ENCODE measurements around the gene PLCB3. TPM values are rescaled to one million over a fixed set of nuclear protein-coding genes. Genes with fewer than 3 reads are reported as not detected.
A peak's percentile ranks its signal among the peaks of the same experiment; 100 is the strongest.

The PLCB3 gene
- polyA plus RNA-seq, 4 donors = 11.8 to 17.5 (median 14.8) TPM

- no peak for DNase-seq (ENCODE audit: low read depth in 4 of 4, low spot score in 2 of 4)
Observed at GRCh38 chr11:64263947-64264317, 12.6 kb downstream of the PLCB3 start.

- DNase-seq (ENCODE audit: low read depth in 4 of 4, low spot score in 2 of 4) = no peak
Observed at GRCh38 chr11:64264371-64264852, 13.1 kb downstream of the PLCB3 start.

GRCh38 chr11:64265176-64266160 is 14.1 kb downstream of the PLCB3 start:
- DNase-seq (ENCODE audit: low read depth in 4 of 4, low spot score in 2 of 4) = no peak

- no peak for DNase-seq (ENCODE audit: low read depth in 4 of 4, low spot score in 2 of 4)
Observed at GRCh38 chr11:64266339-64266738, 15.0 kb downstream of the PLCB3 start.

GRCh38 chr11:64267207-64267945 is 16.0 kb downstream of the PLCB3 start:
- DNase-seq (ENCODE audit: low read depth in 4 of 4, low spot score in 2 of 4) = no peak

- DNase-seq (ENCODE audit: low read depth in 4 of 4, low spot score in 2 of 4) = no peak
Observed at GRCh38 chr11:64268025-64268892, 16.9 kb downstream of the PLCB3 start.

- DNase-seq (ENCODE audit: low read depth in 4 of 4, low spot score in 2 of 4) = no peak
Observed at GRCh38 chr11:64268893-64269539, 17.7 kb downstream of the PLCB3 start.

- DNase-seq (ENCODE audit: low read depth in 4 of 4, low spot score in 2 of 4) = peak; percentile 96 to 99 (median 98)
Observed at GRCh38 chr11:64269540-64270220, 18.4 kb downstream of the PLCB3 start.

- DNase-seq (ENCODE audit: low read depth in 4 of 4, low spot score in 2 of 4) = no peak
Observed at GRCh38 chr11:64275031-64275800, 23.9 kb downstream of the PLCB3 start.

- DNase-seq (ENCODE audit: low read depth in 4 of 4, low spot score in 2 of 4) = no peak
Observed at GRCh38 chr11:64275841-64276240, 24.5 kb downstream of the PLCB3 start.

GRCh38 chr11:64276653-64277431 is 25.5 kb downstream of the PLCB3 start:
- no peak for DNase-seq (ENCODE audit: low read depth in 4 of 4, low spot score in 2 of 4)

GRCh38 chr11:64278576-64279190 is 27.4 kb downstream of the PLCB3 start:
- DNase-seq (ENCODE audit: low read depth in 4 of 4, low spot score in 2 of 4) = no peak

- no peak for DNase-seq (ENCODE audit: low read depth in 4 of 4, low spot score in 2 of 4)
Observed at GRCh38 chr11:64281957-64282770, 30.8 kb downstream of the PLCB3 start.

GRCh38 chr11:64283092-64283491 is 31.8 kb downstream of the PLCB3 start:
- DNase-seq (ENCODE audit: low read depth in 4 of 4, low spot score in 2 of 4) = no peak

- peak in 2 of 4 donors; percentile 84 to 91 for DNase-seq (ENCODE audit: low read depth in 4 of 4, low spot score in 2 of 4)
Observed at GRCh38 chr11:64284048-64284961, 33.0 kb downstream of the PLCB3 start, which contains the start of gene BAD. Gene BAD (minus strand): TSS chr11:64284665. CDS start chr11:64284368, 297 bp downstream.
